GM19372 (cell line): ENCODE measurements around the gene PPDPF.

Source experiments
- ATAC-seq: cut with Tn5 transposase; IDR thresholded peaks from one replicate; pipeline ENCODE4 v1.9.1; 2021; ENCODE audit warnings: mild to moderate bottlenecking, low read depth, moderate library complexity; ENCODE audit not compliant: unreplicated experiment

PPDPF gene

DNA sequence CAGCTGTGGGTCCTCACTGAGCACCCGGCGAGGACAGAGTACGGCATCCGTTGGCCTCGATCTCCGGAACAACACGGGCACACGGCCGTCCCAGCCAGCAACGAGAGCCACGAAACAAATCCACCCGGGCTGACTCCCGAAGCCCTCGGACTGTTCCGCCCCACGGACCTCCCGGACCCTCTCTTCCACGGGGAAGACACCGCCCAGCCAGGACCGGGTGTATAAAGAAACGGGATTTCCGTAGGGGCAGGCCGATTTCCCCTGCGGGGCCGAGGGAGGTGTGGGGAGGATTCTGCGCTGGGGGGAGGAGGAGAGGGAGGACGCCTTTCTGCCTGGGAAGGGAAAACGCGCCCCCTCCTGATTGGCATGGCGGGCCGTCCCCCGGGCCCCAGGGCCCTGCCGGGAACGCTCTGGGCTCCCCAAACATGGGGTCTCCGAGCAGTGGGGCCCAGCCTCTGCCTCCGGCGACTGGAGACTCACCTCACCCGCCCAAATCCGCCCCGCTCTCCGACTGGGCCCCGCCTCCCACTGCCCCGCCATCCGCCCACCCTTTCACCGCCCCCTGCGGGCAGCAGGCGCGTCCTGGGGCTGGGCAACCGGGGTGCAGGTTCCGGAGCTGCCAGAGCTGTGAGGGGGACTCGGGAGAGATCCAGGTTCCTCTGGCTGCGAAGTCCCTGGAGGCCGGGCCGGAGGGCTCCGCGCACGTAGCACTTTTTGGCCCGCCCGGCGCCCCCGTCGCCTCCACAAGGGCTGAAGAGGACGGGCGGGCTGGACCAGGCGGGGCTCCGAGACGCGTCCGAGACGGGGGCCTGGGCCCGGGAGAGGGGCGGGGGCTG is 679 bp upstream of the PPDPF start:
- peak; percentile 41 for ATAC-seq

DNA sequence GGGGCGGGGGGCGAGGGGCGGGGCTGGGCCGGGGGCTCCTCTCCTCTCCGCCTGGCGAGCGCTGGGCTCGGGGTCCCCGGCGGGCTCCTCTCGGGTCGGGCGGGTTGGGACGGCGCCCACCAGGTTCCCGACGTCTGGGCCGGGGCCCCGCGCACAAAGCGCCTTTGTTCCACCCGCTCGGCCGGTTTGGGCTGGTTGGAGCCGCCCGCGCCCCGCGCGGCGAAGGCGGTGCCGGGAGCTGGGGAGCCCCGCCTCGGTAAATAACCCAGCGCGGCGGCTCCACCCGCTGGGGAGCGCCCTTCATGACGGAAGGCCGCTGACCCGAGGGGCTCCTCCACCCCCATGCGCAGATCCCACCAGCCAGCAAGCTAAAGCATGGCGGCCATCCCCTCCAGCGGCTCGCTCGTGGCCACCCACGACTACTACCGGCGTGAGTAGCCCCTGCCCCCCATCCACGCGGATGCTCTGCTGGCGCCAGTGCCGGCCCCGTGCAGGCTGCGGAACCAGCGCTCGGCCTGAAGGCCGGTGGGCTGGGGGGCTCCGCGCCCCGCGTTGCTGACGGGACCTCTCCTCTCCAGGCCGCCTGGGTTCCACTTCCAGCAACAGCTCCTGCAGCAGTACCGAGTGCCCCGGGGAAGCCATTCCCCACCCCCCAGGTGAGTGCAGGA is 503 bp downstream of the PPDPF start:
- peak; percentile 28 for ATAC-seq

DNA sequence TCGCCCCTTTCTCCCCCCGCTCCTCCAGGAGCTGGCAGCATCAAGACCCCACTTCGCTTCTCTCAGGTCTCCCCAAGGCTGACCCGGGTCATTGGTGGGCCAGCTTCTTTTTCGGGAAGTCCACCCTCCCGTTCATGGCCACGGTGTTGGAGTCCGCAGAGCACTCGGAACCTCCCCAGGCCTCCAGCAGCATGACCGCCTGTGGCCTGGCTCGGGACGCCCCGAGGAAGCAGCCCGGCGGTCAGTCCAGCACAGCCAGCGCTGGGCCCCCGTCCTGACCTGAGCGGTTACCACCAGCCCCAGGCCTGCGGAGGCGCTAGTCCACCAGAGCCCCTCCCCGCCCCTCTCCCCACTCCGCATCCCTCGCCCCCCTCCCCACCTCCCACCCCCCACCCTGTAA is 1.0 kb downstream of the PPDPF start:
- no peak for ATAC-seq

DNA sequence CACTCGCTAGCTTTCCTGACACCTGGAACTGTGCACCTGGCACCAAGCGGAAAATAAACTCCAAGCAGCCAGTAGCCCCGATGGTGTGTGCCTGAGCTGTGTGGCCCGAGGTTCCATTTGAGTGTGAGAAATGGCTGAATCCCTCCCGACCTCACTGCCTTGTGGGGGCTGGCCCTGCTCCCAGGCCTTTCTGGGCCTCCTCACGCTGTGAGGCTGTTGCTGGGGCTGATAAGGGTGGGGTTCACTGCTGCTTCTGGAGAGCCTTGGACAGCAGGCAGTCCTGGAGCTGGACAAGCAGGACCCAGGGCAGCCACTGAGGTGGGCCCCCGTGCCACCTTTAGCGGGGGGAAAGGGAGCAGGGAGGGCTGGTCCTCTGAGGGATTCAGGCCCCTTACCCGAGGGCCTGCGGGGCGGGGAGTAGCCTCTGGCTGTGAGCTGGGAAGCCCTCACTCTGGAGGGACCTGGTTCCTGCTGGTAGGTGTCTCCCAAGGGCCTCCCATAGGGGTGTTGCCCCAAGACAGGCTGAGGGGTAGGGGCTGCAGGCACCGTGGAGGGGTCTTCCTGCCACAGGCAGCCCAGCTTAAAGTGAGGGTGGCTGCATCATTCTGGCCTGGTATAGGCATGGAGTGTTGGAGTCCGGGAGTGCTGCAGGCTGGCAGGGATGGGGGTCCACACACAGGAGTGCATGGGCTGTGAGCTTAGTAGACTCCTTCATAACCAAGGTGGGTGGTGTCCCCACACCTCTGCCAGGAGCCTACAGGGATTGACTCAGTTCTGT is 1.7 kb downstream of the PPDPF start:
- ATAC-seq: no peak

DNA sequence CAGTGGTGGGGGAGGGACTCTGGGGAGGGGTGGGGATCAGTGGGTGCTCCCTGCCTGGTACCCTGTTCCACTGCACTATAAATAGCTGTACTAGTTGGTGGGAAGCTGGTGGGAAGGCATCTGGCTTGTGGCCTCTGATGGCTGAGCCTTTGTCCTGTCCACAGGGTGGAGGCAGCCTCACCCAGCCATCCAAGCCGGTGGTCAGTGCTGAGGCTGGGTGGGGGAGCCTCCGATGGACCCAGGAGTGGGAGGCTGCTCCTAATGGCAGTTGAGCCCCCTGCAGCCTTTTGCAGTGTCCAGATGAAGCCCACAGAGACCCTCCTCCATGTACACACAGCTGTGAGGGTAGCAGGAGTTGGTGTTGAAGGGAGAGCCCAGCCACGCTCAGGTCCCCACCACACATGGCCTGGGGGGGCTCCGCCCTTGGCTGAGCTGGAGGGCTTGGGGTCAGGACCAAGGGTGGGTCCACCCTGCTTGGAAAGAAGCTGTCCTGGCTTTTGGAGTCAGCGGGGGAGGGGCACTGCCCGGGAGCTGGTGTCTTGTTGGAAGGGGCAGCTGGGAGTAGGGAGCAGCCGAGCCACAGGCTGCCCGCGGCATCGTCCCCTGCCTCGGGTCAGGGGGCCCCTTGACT is 2.5 kb downstream of the PPDPF start:
- no peak for ATAC-seq

DNA sequence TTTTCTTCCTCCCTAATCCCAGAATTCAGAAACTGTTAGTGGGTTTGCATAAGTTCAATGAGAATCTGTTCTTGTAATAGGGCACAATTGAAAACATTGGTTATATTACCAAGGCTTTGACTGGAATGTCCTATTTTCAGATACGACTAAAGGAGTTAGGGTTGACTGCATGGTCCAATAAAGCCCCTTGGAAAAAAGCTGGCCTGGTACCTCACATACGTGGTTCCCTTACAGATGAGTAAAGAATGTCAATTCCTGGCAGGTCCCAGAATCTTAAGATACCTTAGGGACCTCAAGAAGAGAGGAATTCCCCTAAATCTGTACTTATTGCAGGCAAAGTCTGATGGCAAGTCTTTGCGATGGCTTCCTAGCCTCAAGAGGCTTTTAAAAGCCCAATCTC is 4.6 kb downstream of the PPDPF start:
- ATAC-seq: no peak

DNA sequence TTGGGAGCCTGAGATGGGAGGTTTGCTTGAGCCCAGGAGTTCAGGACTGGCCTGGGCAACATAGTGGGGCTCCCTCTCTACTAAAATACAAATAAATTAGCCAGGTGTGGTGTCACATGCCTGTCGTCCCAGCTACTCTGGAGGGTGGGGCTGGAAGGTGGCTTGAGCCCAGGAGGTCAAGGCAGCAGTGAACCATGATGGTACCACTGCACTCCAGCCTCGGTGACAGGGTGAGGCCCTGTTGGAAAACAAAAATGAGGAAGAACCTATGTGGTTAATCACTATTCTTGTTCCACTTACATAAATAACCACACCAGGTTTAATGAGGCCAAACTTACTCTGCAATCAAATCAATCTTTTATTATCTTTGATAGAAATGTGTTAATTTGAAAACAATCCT is 5.4 kb downstream of the PPDPF start:
- ATAC-seq: no peak

DNA sequence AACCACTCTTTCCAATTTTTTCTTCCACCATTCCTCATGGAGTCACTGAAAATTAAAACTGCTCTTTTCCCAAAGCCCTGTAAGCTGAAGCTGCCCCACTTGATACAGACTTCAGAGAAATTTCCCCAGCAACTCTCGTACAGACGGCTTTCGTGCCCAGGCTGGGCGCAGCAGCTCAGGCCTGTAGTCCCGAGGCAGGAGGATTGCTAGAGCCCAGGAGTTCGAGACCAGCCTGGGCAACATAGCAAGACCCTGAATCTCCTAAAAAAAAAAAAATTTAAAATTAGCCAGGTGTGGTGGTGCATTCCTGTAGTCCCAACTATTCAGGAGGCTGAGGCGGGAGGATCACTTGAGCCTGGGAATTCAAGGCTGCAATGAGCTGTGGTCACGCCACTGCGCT is 6.6 kb downstream of the PPDPF start:
- ATAC-seq: no peak

DNA sequence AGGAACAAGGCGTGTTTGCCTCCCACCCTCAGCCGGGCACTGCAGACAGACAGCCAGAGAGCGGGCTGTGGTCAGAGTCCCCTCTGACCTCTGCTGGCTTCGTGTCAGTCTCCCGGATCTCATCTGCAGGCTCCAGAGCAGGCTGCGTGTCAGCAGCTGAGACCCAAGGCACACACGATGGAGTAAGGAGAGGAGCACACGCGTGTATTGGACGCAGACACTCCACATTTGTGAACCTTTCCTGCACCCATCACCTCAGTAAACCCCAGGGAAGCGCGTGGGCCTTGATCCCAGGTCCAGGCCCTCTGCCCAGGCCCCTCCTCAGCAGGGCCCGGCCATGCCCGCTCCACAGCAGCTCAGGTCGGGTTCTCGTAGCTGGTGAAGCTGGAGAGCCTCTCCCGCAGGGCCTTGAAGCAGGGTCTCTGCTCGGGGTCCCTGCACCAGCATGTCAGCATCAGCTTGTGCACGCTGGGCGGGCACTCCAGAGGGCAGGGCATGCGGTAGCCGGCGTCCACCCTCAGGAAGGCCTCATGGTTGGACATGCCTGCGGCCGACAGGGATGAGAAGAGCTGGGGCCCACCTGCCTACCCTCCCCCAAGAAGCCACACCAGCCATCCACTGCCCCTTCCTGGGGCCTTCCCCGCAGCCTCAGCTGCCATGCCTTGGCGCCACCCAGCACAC is 8.8 kb downstream of the PPDPF start:
- ATAC-seq: no peak

DNA sequence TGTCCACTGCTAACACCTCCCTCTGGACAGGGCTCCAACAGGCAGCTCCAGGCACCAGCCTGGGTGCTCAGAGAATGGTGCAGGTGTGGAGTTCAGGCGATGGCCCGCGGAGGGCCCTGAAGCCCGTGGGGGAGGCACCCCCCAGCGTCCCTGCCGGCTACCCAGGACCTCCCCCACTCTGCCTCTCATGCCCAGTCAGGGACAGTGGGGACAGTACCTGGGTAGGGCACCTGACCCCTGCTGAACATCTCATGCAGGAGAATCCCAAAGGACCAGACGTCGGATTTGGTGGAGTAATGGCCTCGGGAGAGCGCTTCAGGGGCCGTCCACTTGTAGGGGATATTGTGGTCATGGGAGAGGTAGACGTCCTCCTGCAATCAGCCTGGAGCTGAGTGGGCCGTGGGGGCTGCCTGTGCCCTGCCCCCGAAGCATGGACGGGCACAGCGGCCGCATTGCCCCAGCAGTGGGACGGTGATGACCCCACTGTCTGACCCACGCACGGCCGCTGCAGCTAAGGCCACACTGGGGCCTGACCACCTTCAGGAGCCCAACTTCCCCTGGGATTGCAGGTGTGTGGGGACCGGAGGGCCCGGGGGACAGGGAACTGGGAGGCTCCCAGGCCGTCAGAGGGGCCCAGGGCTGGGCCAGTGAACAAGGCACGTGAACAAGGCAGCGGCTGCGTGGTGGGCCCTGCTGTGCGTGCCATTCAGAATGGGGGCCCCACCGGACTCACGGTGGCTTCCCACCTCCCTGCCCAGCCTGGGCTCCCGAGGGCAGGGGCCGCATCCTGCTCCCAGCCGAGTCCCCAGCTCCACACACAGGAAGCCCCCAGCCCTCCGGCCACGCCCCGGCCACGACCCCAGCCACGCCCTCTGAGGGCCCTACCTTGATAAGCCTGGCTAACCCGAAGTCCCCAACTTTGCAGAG is 9.6 kb downstream of the PPDPF start:
- ATAC-seq: no peak

DNA sequence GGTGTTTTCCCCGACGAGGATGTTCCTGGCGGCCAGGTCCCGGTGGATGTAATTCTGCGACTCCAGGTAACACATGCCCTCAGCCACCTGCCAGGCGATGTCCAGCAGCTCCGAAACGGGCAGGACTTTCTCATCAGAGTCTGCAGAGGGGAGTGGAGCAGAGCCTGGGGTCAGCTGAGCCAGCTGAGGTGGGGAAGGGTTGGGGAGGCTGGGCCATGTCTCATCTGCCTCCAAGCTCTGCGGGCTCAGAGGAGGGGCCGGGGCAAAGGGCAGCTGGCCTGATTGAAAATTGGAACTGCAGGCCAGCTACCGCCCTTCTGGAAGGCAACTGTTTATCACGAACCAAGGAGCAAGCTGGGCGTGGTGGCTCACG is 10.2 kb downstream of the PPDPF start:
- no peak for ATAC-seq

DNA sequence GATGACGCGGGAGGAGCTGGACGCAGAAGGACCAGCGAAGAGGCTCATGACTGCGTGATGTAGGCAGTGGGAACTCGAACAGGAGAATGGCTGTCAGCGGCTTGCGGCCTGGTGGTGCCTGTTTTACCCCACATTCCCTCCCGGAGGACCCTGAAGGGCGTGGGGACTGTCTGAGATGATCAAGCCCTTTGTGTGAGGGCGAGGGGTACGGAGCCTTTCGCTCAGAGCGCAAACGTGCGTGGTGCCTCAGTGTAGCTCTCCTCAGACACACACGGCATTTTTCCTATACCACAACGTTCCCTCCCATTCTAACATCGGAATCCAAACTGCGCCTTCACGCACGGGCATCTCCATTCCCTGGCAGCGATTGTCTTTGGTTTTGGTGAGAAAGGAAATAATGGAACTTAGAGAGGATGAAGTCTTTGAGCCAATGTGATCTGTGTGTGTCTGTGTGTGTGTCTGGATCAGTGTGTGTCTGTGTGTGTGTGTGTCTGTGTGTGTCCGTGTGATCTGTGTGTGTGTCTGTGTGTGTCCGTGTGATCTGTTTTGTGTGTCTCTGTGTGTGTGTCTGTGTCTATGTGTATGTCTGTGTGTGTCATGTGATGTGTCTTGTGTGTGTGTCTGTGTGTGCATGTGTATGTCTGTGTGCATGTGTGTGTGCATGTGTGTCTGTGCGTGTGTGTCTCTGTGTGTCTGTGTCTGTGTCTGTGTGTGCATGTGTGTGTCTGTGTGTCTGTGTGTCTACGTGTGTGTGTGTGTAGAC is 11.3 kb downstream of the PPDPF start:
- ATAC-seq: no peak

DNA sequence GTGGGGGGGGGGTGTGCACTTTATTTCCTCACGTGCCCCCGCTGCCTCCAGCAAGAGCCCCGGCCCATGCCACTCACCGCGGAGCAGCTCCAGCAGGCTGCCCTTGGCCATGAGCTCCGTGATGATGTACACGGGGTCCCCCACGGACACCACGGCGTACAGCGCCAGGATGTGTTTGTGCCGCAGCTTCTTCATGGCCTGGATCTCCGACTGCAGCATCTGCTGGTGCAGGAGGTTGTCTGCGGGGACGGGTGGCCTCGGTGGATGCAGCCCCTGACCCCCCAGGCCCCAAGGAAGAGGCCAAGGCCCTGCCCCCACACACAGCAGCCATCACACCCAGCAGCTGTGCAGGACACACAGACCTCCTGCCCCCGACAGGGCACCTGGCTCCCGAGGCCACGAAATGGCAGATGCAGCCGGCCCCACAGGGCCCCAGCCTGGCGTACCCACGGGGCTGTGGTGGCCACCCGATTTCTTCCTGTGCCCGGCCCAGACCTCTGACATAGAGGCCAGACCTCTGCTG is 11.9 kb downstream of the PPDPF start:
- ATAC-seq: no peak

DNA sequence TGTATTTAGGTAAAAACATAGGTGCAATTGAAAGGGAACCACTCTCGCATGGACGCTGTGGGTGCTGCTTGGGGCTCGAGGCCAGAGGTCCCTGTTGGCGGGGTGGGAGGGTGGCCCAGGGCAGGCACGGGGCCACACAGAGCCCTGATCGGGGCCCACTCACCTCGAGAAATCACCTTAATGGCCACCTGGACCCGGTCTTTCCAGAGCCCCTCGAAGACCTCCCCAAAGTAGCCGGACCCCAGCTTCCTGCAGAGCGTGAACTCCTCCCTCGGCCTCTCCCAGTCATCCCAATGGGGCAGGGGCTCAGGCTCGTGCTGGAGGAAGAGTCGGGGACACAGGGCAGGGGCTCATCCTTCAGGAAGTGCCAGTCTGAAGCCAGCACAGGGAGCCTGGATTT is 12.8 kb downstream of the PPDPF start:
- ATAC-seq: no peak

DNA sequence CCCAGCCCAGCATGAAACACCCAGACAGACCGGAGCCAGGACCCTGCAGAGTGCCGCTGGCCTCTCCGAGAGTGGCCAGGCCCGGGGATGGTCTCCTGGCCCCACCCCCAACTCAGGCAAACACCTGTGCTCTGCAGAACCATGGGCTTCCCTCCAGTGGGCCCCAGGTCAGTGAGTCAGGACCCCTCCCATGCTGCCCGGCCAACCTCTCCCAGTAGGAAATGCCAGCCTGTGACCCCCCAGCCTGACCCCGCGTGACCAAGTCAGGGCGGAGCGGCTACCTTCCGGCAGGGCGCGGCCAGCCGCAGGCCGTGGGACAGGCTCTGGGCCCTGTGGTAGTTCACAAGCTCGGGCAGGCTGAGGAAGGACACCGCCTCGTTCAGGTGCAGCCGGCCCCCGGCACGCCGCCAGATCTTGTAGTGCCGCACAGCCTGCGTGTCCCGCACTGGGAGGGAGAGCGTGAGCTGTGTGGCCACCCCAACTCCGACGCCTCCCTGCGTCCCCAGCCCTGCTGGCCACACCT is 13.4 kb downstream of the PPDPF start:
- ATAC-seq: no peak

DNA sequence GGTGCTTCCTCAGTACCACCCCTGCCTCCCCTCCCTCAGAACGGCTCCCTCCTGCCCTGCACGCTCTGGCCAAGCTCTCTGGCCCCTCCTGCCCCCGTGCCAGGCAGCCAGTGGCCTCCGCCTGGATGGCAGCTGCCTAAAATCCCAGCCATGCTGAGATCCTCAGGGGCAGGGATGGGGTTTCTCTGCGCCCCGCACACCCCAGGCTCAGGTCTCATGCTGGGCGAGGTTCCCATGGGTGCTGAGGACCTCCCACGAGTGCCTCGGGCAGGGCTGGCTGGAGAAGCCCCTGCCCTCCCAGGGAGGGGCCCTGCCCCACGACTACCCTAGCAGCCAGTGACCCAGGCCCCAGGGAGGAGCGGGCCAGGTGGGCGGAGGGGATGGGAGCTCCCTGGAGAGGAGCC is 13.9 kb downstream of the PPDPF start:
- no peak for ATAC-seq

DNA sequence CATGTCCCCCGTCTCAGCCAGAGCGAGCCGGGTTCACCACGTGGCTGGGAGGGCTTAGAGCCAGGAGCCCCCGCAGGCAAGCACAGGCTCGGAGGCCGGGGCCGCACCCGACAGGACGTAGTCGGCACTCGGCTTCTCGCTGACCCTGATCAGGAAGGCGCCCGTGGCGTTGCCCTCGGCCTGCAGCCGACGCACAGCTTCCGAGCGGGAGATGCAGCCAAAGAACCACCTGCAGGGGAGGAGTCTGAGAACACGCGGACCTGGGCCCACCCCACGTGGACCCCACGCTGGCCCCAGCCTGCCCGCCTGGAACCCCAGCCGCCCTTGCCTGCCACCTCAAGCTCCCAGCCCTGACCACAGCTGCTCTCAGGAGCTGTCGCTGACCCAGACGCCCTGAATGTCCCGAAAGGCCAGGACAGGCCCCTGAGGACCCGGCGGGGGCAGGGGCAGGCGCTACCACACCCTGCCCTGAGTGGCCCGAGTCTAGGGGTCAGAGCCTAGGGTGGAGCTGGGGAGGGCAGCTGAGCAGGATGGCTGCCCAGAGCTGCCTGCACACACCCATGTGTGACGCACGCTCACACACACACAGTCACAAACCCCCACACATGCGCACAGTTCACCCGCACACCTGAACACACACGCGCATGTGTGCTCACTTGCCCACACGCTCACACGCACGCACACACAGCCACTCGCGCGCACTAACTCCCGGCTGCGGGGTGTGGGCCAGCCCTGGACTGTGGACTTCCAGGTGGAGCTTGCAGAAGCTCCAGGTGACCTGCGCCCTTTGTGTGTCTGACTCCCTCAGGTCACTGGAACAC is 14.5 kb downstream of the PPDPF start:
- ATAC-seq: no peak
